HCT116 (cell line): ENCODE data around the gene ARHGAP40.

Experiments used
- ATF3 ChIP-seq: IDR thresholded peaks from 2 replicates; pipeline ENCODE4 v1.6.1; 2012
- CEBPB ChIP-seq: IDR thresholded peaks from 2 replicates; pipeline ENCODE4 v1.6.1; 2012; ENCODE audit warnings: low read depth
- EZH2 ChIP-seq: fragments of 200-600 bp; sonication (generic); IDR thresholded peaks from 2 replicates; pipeline ENCODE4 v1.6.1; 2017; ENCODE audit warnings: antibody characterized with exemption, mixed run types
- FOSL1 ChIP-seq: IDR thresholded peaks from 2 replicates; pipeline ENCODE4 v1.6.1; 2012; ENCODE audit warnings: low read depth
- MAX ChIP-seq: IDR thresholded peaks from 2 replicates; pipeline ENCODE4 v1.6.1; 2012
- POLR2A ChIP-seq: IDR thresholded peaks from 2 replicates; pipeline ENCODE4 v1.7.0; 2011; ENCODE audit warnings: borderline replicate concordance; ENCODE audit not compliant: insufficient read depth, insufficient read length; ENCODE audit errors: extremely low read depth
- POLR2AphosphoS5 ChIP-seq: IDR thresholded peaks from 2 replicates; pipeline ENCODE4 v1.6.1; 2011; ENCODE audit warnings: mild to moderate bottlenecking, low read depth, low read length, moderate library complexity
- SIN3A ChIP-seq: IDR thresholded peaks from 2 replicates; pipeline ENCODE4 v1.6.1; 2012; ENCODE audit warnings: low read depth
- TCF7L2 ChIP-seq: IDR thresholded peaks from 2 replicates; pipeline ENCODE4 v1.7.0; 2011; ENCODE audit warnings: borderline replicate concordance, inconsistent platforms; ENCODE audit not compliant: insufficient read depth, insufficient read length; ENCODE audit errors: extremely low read depth
- ZNF274 ChIP-seq: fragments of 200-500 bp; sonication (Bioruptor generic); IDR thresholded peaks from 2 replicates; pipeline ENCODE4 v1.6.1; 2014; ENCODE audit warnings: mild to moderate bottlenecking, low read depth, low read length, inconsistent platforms
- TF ChIP-seq, protein P1 (sequence below), 3 experiments: fragments of 200-600 bp in 1 of 3; sonication (generic) in 1 of 3; IDR thresholded peaks in 2 of 3; conservative IDR thresholded peaks in 1 of 3; 2 replicates each; pipeline ENCODE4 v1.5.1; 2012 to 2017; ENCODE audit warnings: low read depth in 2 of 3, low read length in 2 of 3, antibody characterized with exemption in 1 of 3, borderline replicate concordance in 1 of 3, control low read depth in 1 of 3, mild to moderate bottlenecking in 1 of 3, mixed read lengths in 1 of 3, mixed run types in 1 of 3, moderate library complexity in 1 of 3; ENCODE audit not compliant: insufficient read depth in 1 of 3
- TF ChIP-seq, protein P2 (sequence below): IDR thresholded peaks from 2 replicates; pipeline ENCODE4 v1.6.1; 2012; ENCODE audit warnings: low read depth

- TF ChIP-seq, protein P1, sequence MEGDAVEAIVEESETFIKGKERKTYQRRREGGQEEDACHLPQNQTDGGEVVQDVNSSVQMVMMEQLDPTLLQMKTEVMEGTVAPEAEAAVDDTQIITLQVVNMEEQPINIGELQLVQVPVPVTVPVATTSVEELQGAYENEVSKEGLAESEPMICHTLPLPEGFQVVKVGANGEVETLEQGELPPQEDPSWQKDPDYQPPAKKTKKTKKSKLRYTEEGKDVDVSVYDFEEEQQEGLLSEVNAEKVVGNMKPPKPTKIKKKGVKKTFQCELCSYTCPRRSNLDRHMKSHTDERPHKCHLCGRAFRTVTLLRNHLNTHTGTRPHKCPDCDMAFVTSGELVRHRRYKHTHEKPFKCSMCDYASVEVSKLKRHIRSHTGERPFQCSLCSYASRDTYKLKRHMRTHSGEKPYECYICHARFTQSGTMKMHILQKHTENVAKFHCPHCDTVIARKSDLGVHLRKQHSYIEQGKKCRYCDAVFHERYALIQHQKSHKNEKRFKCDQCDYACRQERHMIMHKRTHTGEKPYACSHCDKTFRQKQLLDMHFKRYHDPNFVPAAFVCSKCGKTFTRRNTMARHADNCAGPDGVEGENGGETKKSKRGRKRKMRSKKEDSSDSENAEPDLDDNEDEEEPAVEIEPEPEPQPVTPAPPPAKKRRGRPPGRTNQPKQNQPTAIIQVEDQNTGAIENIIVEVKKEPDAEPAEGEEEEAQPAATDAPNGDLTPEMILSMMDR (IDR thresholded peaks at IDR 0.05 in 2 of 3, conservative IDR thresholded peaks at IDR 0.05 in 1 of 3; ENCODE audit: borderline replicate concordance in 1 of 3, insufficient read depth in 1 of 3, low read depth in 2 of 3, low read length in 2 of 3): no peak
- TF ChIP-seq ATF3 (no peak), POLR2A (no peak), MAX (no peak), POLR2AphosphoS5 (no peak), ZNF274 (no peak), FOSL1 (no peak), CEBPB (no peak), EZH2 (no peak), SIN3A (no peak), TCF7L2 (no peak)
- TF ChIP-seq, protein P2, sequence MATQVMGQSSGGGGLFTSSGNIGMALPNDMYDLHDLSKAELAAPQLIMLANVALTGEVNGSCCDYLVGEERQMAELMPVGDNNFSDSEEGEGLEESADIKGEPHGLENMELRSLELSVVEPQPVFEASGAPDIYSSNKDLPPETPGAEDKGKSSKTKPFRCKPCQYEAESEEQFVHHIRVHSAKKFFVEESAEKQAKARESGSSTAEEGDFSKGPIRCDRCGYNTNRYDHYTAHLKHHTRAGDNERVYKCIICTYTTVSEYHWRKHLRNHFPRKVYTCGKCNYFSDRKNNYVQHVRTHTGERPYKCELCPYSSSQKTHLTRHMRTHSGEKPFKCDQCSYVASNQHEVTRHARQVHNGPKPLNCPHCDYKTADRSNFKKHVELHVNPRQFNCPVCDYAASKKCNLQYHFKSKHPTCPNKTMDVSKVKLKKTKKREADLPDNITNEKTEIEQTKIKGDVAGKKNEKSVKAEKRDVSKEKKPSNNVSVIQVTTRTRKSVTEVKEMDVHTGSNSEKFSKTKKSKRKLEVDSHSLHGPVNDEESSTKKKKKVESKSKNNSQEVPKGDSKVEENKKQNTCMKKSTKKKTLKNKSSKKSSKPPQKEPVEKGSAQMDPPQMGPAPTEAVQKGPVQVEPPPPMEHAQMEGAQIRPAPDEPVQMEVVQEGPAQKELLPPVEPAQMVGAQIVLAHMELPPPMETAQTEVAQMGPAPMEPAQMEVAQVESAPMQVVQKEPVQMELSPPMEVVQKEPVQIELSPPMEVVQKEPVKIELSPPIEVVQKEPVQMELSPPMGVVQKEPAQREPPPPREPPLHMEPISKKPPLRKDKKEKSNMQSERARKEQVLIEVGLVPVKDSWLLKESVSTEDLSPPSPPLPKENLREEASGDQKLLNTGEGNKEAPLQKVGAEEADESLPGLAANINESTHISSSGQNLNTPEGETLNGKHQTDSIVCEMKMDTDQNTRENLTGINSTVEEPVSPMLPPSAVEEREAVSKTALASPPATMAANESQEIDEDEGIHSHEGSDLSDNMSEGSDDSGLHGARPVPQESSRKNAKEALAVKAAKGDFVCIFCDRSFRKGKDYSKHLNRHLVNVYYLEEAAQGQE: no peak
Measured at GRCh38 chr20:38642498-38642897, 40.9 kb downstream of the ARHGAP40 start.
